HEK293 (cell line): ENCODE results near the gene TRAPPC10.

Experiments
- CTCF ChIA-PET: fragments of 350-600 bp; formaldehyde crosslinking; extraction: SDS; loops from one replicate; lab custom pipeline; 2021; ENCODE audit warnings: antibody characterized with exemption; lab: Yijun Ruan, JAX
- POLR2A ChIA-PET: fragments of 300-600 bp; formaldehyde crosslinking; extraction: SDS; loops from one replicate; lab custom pipeline; 2020; ENCODE audit warnings: antibody characterized with exemption, inconsistent platforms; lab: Yijun Ruan, JAX
- H3K27ac ChIP-seq: fragments of 200-500 bp; sonication (Bioruptor generic); 2 replicates; pipeline ENCODE4 v1.5.1; 2014; ENCODE audit warnings: low read depth, low read length, control low read depth, inconsistent platforms; ENCODE audit errors: extremely low read depth
- H3K36me3 ChIP-seq, 2 experiments: fragments of 200-500 bp in 1 of 2; sonication (Bioruptor generic) in 1 of 2; 1 replicate in 1 of 2; 2 replicates in 1 of 2; pipeline ENCODE4 v1.5.1; 2014 to 2017; ENCODE audit warnings: inconsistent platforms in 2 of 2, low read length in 2 of 2; ENCODE audit not compliant: control insufficient read depth in 2 of 2, insufficient read depth in 1 of 2
- H3K4me1 ChIP-seq: fragments of 200-500 bp; sonication (Bioruptor generic); 2 replicates; pipeline ENCODE4 v1.5.1; 2014; ENCODE audit warnings: mild to moderate bottlenecking, low read length, inconsistent platforms; ENCODE audit not compliant: control insufficient read depth, insufficient read depth
- H3K4me3 ChIP-seq: 2 replicates; pipeline ENCODE4 v1.5.1; 2011; ENCODE audit warnings: low read depth, mild to moderate bottlenecking, control low read depth, low read length, moderate library complexity
- H3K9me3 ChIP-seq: fragments of 200-500 bp; sonication (Bioruptor generic); 2 replicates; pipeline ENCODE4 v1.5.1; 2014; ENCODE audit warnings: low read depth, low read length, inconsistent platforms; ENCODE audit not compliant: control insufficient read depth, insufficient read depth
- GLIS1 ChIP-seq: fragments of 450-650 bp; formaldehyde crosslinking; IDR thresholded peaks from 2 replicates; pipeline ENCODE4 v1.5.1; 2016; ENCODE audit warnings: missing biosample characterization, missing genetic modification characterization
- IKZF3 ChIP-seq: fragments of 450-650 bp; IDR thresholded peaks from 2 replicates; pipeline ENCODE4 v1.5.0; 2018; ENCODE audit warnings: missing biosample characterization, mild to moderate bottlenecking, missing genetic modification characterization, moderate library complexity
- TSHZ1 ChIP-seq: fragments of 450-650 bp; formaldehyde crosslinking; IDR thresholded peaks from 2 replicates; pipeline ENCODE4 v1.5.1; 2016; ENCODE audit warnings: missing biosample characterization, missing genetic modification characterization, borderline replicate concordance
- YY1 ChIP-seq: fragments of 450-650 bp; formaldehyde crosslinking; IDR thresholded peaks from 2 replicates; pipeline ENCODE4 v1.5.1; 2018; ENCODE audit warnings: missing biosample characterization, missing genetic modification characterization
- ZEB2 ChIP-seq: fragments of 450-650 bp; formaldehyde crosslinking; IDR thresholded peaks from 2 replicates; pipeline ENCODE4 v1.5.1; 2016; ENCODE audit warnings: missing biosample characterization, missing genetic modification characterization
- ZNF132 ChIP-seq: fragments of 450-650 bp; formaldehyde crosslinking; IDR thresholded peaks from 2 replicates; pipeline ENCODE4 v1.5.1; 2017; ENCODE audit warnings: missing biosample characterization, missing genetic modification characterization, borderline replicate concordance
- ZNF146 ChIP-seq: fragments of 450-650 bp; formaldehyde crosslinking; IDR thresholded peaks from 2 replicates; pipeline ENCODE4 v1.5.1; 2016; ENCODE audit warnings: missing biosample characterization, missing genetic modification characterization
- ZNF26 ChIP-seq: fragments of 450-650 bp; formaldehyde crosslinking; IDR thresholded peaks from 2 replicates; pipeline ENCODE4 v1.5.1; 2016; ENCODE audit warnings: missing biosample characterization, missing genetic modification characterization
- ZNF354C ChIP-seq: fragments of 450-650 bp; formaldehyde crosslinking; IDR thresholded peaks from 2 replicates; pipeline ENCODE4 v1.5.1; 2016; ENCODE audit warnings: missing biosample characterization, missing genetic modification characterization, low read depth, borderline replicate concordance
- ZNF37A ChIP-seq: fragments of 450-650 bp; IDR thresholded peaks from 2 replicates; pipeline ENCODE4 v1.5.1; 2018; ENCODE audit warnings: missing biosample characterization, missing genetic modification characterization
- ZNF416 ChIP-seq: fragments of 450-650 bp; formaldehyde crosslinking; IDR thresholded peaks from 2 replicates; pipeline ENCODE4 v1.5.1; 2016; ENCODE audit warnings: missing biosample characterization, missing genetic modification characterization
- ZNF423 ChIP-seq: fragments of 450-650 bp; formaldehyde crosslinking; IDR thresholded peaks from 2 replicates; pipeline ENCODE4 v1.5.1; 2016; ENCODE audit warnings: missing biosample characterization, missing genetic modification characterization
- ZNF426 ChIP-seq: fragments of 450-650 bp; formaldehyde crosslinking; IDR thresholded peaks from 2 replicates; pipeline ENCODE4 v1.5.1; 2017; ENCODE audit warnings: missing biosample characterization, missing genetic modification characterization, mild to moderate bottlenecking, inconsistent platforms, moderate library complexity
- ZNF48 ChIP-seq: fragments of 450-650 bp; formaldehyde crosslinking; IDR thresholded peaks from 2 replicates; pipeline ENCODE4 v1.5.1; 2016; ENCODE audit warnings: missing biosample characterization, missing genetic modification characterization
- ZNF585B ChIP-seq: fragments of 450-650 bp; formaldehyde crosslinking; IDR thresholded peaks from 2 replicates; pipeline ENCODE4 v1.5.1; 2016; ENCODE audit warnings: missing biosample characterization, missing genetic modification characterization
- ZNF626 ChIP-seq: fragments of 450-650 bp; sonication (Bioruptor Pico); formaldehyde crosslinking; IDR thresholded peaks from 2 replicates; pipeline ENCODE4 v1.5.1; 2018; ENCODE audit warnings: missing biosample characterization, missing genetic modification characterization, inconsistent platforms
- ZNF704 ChIP-seq: fragments of 450-650 bp; formaldehyde crosslinking; IDR thresholded peaks from 2 replicates; pipeline ENCODE4 v1.5.1; 2016; ENCODE audit warnings: missing biosample characterization, missing genetic modification characterization
- ZNF747 ChIP-seq: fragments of 450-650 bp; formaldehyde crosslinking; IDR thresholded peaks from 2 replicates; pipeline ENCODE4 v1.5.1; 2016; ENCODE audit warnings: missing biosample characterization, missing genetic modification characterization
- ZNF785 ChIP-seq: fragments of 450-650 bp; formaldehyde crosslinking; IDR thresholded peaks from 2 replicates; pipeline ENCODE4 v1.5.1; 2016; ENCODE audit warnings: missing biosample characterization, missing genetic modification characterization
- ZNF792 ChIP-seq: fragments of 450-650 bp; formaldehyde crosslinking; IDR thresholded peaks from 2 replicates; pipeline ENCODE4 v1.5.1; 2016; ENCODE audit warnings: missing biosample characterization, missing genetic modification characterization
- TF ChIP-seq, protein P1 (sequence below): fragments of 450-650 bp; formaldehyde crosslinking; IDR thresholded peaks from 2 replicates; pipeline ENCODE4 v1.5.1; 2017; ENCODE audit warnings: missing biosample characterization, missing genetic modification characterization
- TF ChIP-seq, protein P2 (sequence below): fragments of 450-650 bp; formaldehyde crosslinking; IDR thresholded peaks from 2 replicates; pipeline ENCODE4 v1.5.1; 2016; ENCODE audit warnings: missing biosample characterization, missing genetic modification characterization, low read depth

The TRAPPC10 gene

DNA sequence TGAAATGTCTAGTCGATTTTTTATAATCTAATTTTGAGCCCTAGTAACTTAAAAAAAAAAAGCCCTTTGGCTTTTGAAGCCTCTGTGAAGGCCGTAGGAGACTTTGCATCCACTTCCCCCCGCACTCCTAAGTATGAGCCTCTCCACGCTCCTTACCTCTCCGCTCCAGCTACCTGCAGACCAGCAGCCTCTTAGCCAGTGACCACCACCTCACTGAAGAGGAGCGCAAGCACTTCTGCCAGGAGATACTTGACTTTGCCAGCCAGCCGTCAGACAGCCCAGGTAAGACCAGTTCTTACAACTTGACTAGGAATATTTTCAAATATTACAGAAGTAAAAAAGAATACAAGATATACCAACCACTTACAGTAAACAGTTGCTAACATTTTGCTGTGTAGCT is 67.7 kb downstream of the TRAPPC10 start:
- no peak for TF ChIP-seq TSHZ1 (tag by site-specific recombination)
- TF ChIP-seq ZNF146 (tag by site-specific recombination), result no peak
- TF ChIP-seq ZNF785 (tag by site-specific recombination), result no peak
- TF ChIP-seq ZNF426 (tag by site-specific recombination), result no peak
- no peak for TF ChIP-seq ZNF26 (tag by site-specific recombination)
- TF ChIP-seq, protein P1, sequence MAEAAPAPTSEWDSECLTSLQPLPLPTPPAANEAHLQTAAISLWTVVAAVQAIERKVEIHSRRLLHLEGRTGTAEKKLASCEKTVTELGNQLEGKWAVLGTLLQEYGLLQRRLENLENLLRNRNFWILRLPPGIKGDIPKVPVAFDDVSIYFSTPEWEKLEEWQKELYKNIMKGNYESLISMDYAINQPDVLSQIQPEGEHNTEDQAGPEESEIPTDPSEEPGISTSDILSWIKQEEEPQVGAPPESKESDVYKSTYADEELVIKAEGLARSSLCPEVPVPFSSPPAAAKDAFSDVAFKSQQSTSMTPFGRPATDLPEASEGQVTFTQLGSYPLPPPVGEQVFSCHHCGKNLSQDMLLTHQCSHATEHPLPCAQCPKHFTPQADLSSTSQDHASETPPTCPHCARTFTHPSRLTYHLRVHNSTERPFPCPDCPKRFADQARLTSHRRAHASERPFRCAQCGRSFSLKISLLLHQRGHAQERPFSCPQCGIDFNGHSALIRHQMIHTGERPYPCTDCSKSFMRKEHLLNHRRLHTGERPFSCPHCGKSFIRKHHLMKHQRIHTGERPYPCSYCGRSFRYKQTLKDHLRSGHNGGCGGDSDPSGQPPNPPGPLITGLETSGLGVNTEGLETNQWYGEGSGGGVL (tag by site-specific recombination), result no peak
- no peak for TF ChIP-seq ZNF132
- no peak for TF ChIP-seq ZNF416
- no peak for TF ChIP-seq IKZF3 (tag by site-specific recombination)
- TF ChIP-seq ZNF585B (tag by site-specific recombination), result no peak
- no peak for TF ChIP-seq YY1 (tag by site-specific recombination)
- TF ChIP-seq ZNF792 (tag by site-specific recombination), result no peak
- no peak for TF ChIP-seq ZNF626 (tag by site-specific recombination)
- TF ChIP-seq ZNF423 (tag by site-specific recombination), result no peak
- no peak for TF ChIP-seq ZNF747 (tag by site-specific recombination)
- no peak for TF ChIP-seq ZEB2 (tag by site-specific recombination)
- TF ChIP-seq, all 188 proteins: peak for 0
- peaks cover 60 to 88% of the 10 kb centered on the region in 2 experiments for H3K36me3 ChIP-seq
- POLR2A ChIA-PET, result no interaction called here

DNA sequence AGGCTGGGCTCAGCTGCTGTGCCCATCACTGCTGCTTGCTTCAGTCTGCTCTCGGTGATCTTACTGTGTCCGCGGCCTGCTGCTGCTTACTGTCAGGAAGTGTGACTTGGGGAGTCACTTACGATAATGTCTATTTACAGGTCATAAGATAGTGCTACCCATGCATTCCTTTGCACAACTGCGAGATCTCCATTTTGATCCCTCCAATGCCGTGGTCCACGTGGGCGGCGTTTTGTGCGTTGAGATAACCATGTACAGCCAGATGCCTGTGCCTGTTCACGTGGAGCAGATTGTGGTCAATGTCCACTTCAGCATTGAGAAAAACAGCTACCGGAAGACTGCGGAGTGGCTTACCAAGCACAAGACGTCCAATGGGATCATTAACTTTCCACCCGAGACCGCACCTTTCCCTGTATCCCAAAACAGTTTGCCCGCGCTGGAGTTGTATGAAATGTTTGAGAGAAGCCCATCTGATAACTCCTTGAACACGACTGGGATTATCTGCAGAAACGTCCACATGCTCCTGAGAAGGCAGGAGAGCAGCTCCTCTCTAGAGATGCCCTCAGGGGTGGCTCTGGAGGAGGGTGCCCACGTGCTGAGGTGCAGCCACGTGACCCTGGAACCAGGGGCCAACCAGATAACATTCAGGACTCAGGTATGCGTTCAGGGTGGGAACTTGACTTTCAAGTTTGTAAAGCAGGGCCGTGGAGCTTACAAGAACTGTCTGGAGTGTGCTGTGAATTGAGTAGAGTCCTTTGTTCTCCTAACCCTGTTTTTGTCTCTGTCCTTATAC is 70.7 kb downstream of the TRAPPC10 start:
- Histone ChIP-seq H3K27ac (no peak overlapping the region), H3K9me3 (no peaks in the 10 kb centered on the region), H3K4me3 (no peak overlapping the region), H3K36me3 (peaks cover 32 to 94% of the 10 kb centered on the region in 2 experiments), H3K4me1 (no peaks in the 10 kb centered on the region)
- POLR2A ChIA-PET, result no interaction called here
- TF ChIP-seq ZNF704 (tag by site-specific recombination), result no peak
- TF ChIP-seq GLIS1 (tag by site-specific recombination), result no peak; the same call in 1 of the 2 replicates
- no peak for TF ChIP-seq ZNF37A
- TF ChIP-seq ZNF48 (tag by site-specific recombination), result no peak
- TF ChIP-seq, protein P2, sequence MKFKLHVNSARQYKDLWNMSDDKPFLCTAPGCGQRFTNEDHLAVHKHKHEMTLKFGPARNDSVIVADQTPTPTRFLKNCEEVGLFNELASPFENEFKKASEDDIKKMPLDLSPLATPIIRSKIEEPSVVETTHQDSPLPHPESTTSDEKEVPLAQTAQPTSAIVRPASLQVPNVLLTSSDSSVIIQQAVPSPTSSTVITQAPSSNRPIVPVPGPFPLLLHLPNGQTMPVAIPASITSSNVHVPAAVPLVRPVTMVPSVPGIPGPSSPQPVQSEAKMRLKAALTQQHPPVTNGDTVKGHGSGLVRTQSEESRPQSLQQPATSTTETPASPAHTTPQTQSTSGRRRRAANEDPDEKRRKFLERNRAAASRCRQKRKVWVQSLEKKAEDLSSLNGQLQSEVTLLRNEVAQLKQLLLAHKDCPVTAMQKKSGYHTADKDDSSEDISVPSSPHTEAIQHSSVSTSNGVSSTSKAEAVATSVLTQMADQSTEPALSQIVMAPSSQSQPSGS (tag by site-specific recombination), result no peak
- TF ChIP-seq ZNF354C (tag by site-specific recombination), result no peak
- no peak for TF ChIP-seq ZNF416
- CTCF ChIA-PET, result interaction anchor here (1.1 to 2.0 kb wide), 2 partner anchors 9 to 11 kb away, joined by 3 to 5 read pairs; no protein-coding TSS in a partner anchor

More for the DNA sequence above, 67.7 kb downstream of the TRAPPC10 start:
- no peaks in the 10 kb centered on the region for H3K9me3 ChIP-seq
- H3K4me3 ChIP-seq, result no peak overlapping the region
- CTCF ChIA-PET, result no interaction called here
- H3K4me1 ChIP-seq, result no peaks in the 10 kb centered on the region
- no peak overlapping the region for H3K27ac ChIP-seq
